ENCODE measurements around the gene COL19A1. TPM values are rescaled to one million over a fixed set of nuclear protein-coding genes. Genes with fewer than 3 reads are reported as not detected.

Gene COL19A1
- total RNA-seq, 1 experiment from 2014 or later, result not detected

DNA sequence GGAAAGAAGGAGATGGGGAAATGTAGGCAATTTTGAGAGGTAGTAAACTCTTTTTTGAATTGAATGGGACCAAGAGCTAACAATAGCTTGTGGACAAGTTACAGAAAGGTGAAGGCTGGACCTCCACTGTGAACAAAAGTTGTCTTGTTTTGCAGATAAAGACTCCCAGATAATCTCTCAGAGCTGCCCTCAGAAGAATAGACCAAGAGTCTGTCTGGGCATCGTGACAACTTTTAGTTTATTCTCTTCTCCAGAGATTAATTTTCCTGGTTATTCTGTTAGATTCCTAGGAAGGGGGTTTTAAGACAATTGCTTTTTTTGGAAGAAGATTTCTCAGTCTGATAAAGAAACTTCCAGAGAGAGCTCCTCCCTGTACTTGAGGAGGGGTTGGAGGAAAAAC, 161.9 kb downstream of the COL19A1 start:
- H3K36me3 ChIP-seq (ENCODE audit: low read depth), result no peaks in the 10 kb centered on the region
- H3K9me2 ChIP-seq (ENCODE audit: insufficient read depth), result no peaks in the 10 kb centered on the region
- H3K27ac ChIP-seq, result no peak overlapping the region
- no peaks in the 10 kb centered on the region for H3K9me3 ChIP-seq (ENCODE audit: insufficient read depth, low read depth)
- intact Hi-C loops (cut with micrococcal nuclease; ENCODE audit: unreplicated experiment), result no loop called here
- H3K4me3 ChIP-seq, result no peak overlapping the region
- BruUV-seq (replicated peaks), result no TSS peak
- no peak for DNase-seq
- H3F3A ChIP-seq (ENCODE audit: insufficient read depth, low read depth), result no peaks in the 10 kb centered on the region
- TF ChIP-seq EZH2 (IDR thresholded peaks at IDR 0.05; ENCODE audit: low read depth) (no peak), CTCF (conservative IDR thresholded peaks at IDR 0.05) (no peak)
- ChIA-PET POLR2A (ENCODE audit: unreplicated experiment) (no interaction called here), CTCF (no interaction called here)
- no peaks in the 10 kb centered on the region for H3K79me2 ChIP-seq (ENCODE audit: low read depth)
- H2AFZ ChIP-seq, result no peak overlapping the region
- no peaks in the 10 kb centered on the region for H4K20me1 ChIP-seq (ENCODE audit: insufficient read depth)
- no peak overlapping the region for H3K4me2 ChIP-seq
- no peaks in the 10 kb centered on the region for H3K27me3 ChIP-seq (ENCODE audit: insufficient read depth, low read depth)
- H3K4me1 ChIP-seq (replicated peaks; ENCODE audit: insufficient read depth), result no peaks in the 10 kb centered on the region

DNA sequence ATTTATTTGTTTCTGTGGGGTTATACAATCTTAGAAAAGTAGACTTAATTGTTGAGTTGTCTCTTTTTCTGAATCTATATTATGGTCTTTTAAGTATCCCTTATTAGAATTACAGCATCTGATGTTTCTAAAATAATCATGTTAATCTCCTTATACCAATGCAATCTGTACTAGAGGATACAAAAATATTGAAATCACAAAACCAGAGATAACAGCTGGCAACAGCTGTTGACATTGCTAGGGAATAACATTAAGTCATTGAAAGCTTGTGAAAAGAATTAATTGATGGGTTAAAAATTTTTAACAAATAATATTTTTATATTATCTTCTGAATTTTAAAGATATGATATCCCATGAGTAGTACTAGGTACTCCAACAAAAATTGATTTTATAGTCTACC, 162.6 kb downstream of the COL19A1 start:
- H3K9me2 ChIP-seq (ENCODE audit: insufficient read depth), result no peaks in the 10 kb centered on the region
- H4K20me1 ChIP-seq (ENCODE audit: insufficient read depth), result no peaks in the 10 kb centered on the region
- ChIA-PET POLR2A (ENCODE audit: unreplicated experiment) (no interaction called here), CTCF (no interaction called here)
- H2AFZ ChIP-seq, result no peak overlapping the region
- intact Hi-C loops (cut with micrococcal nuclease; ENCODE audit: unreplicated experiment), result no loop called here
- no peak overlapping the region for H3K4me2 ChIP-seq
- no TSS peak for BruUV-seq (replicated peaks)
- no peaks in the 10 kb centered on the region for H3K4me1 ChIP-seq (replicated peaks; ENCODE audit: insufficient read depth)
- no peak overlapping the region for H3K4me3 ChIP-seq
- no peaks in the 10 kb centered on the region for H3K27me3 ChIP-seq (ENCODE audit: insufficient read depth, low read depth)
- H3F3A ChIP-seq (ENCODE audit: insufficient read depth, low read depth), result no peaks in the 10 kb centered on the region
- no peak for DNase-seq
- H3K9me3 ChIP-seq (ENCODE audit: insufficient read depth, low read depth), result no peaks in the 10 kb centered on the region
- no peaks in the 10 kb centered on the region for H3K36me3 ChIP-seq (ENCODE audit: low read depth)
- TF ChIP-seq EZH2 (IDR thresholded peaks at IDR 0.05; ENCODE audit: low read depth) (no peak), CTCF (conservative IDR thresholded peaks at IDR 0.05) (no peak)
- H3K27ac ChIP-seq, result no peak overlapping the region
- no peaks in the 10 kb centered on the region for H3K79me2 ChIP-seq (ENCODE audit: low read depth)

- no peak for DNase-seq
- intact Hi-C loops (cut with micrococcal nuclease; ENCODE audit: unreplicated experiment), result no loop called here
- Histone ChIP-seq H3K27ac (no peak overlapping the region), H3F3A (ENCODE audit: insufficient read depth, low read depth) (no peaks in the 10 kb centered on the region), H3K4me2 (no peak overlapping the region), H3K27me3 (ENCODE audit: insufficient read depth, low read depth) (no peaks in the 10 kb centered on the region), H3K9me3 (ENCODE audit: insufficient read depth, low read depth) (no peaks in the 10 kb centered on the region), H2AFZ (no peak overlapping the region), H3K79me2 (ENCODE audit: low read depth) (no peaks in the 10 kb centered on the region), H4K20me1 (ENCODE audit: insufficient read depth) (no peaks in the 10 kb centered on the region), H3K36me3 (ENCODE audit: low read depth) (no peaks in the 10 kb centered on the region), H3K4me1 (replicated peaks; ENCODE audit: insufficient read depth) (no peaks in the 10 kb centered on the region), H3K4me3 (no peak overlapping the region), H3K9me2 (ENCODE audit: insufficient read depth) (no peaks in the 10 kb centered on the region)
- BruUV-seq (replicated peaks), result no TSS peak
- CTCF ChIA-PET, result no interaction called here
- POLR2A ChIA-PET (ENCODE audit: unreplicated experiment), result no interaction called here
- TF ChIP-seq EZH2 (IDR thresholded peaks at IDR 0.05; ENCODE audit: low read depth), result no peak
- TF ChIP-seq CTCF (conservative IDR thresholded peaks at IDR 0.05), result no peak
These were observed 167.4 kb downstream of the COL19A1 start for GRCh38 chr6:70033781-70034180.

Measured in PC-9 (cell line).